Activated CD4-positive, alpha-beta T cell treated with anti-CD3 and anti-CD28 coated beads, Interleukin-2, amount 10 ng/mL, durations not matched to agents 24 days and 14 days (primary cell): ENCODE results near the gene ANKMY2. TPM values are rescaled to one million over a fixed set of nuclear protein-coding genes. Genes with fewer than 3 reads are reported as not detected.
"Not testable (repeated sequence)": the region's sequence is repeated elsewhere in the genome, so short reads cannot be mapped to it uniquely, and the experiment has no call there.

Source experiments
- DNase-seq: peaks from one replicate; pipeline ENCODE4 v3.0.0; 2022
- H3K27ac Mint-ChIP-seq: one replicate; pipeline ENCODE4 v1.8.0; 2022; ENCODE audit warnings: mild to moderate bottlenecking, mixed read lengths
- H3K27me3 Mint-ChIP-seq: one replicate; pipeline ENCODE4 v1.8.0; 2022; ENCODE audit warnings: mixed read lengths
- H3K36me3 Mint-ChIP-seq: one replicate; pipeline ENCODE4 v1.8.0; 2022; ENCODE audit warnings: low read depth, mild to moderate bottlenecking, mixed read lengths
- H3K4me1 Mint-ChIP-seq: one replicate; pipeline ENCODE4 v1.8.0; 2021; ENCODE audit warnings: mixed read lengths
- H3K4me3 Mint-ChIP-seq: one replicate; pipeline ENCODE4 v1.8.0; 2022; ENCODE audit warnings: mild to moderate bottlenecking, moderate library complexity, mixed read lengths
- H3K9me3 Mint-ChIP-seq: one replicate; pipeline ENCODE4 v1.8.0; 2021; ENCODE audit warnings: mixed read lengths
- intact Hi-C: fragments of 100-400 bp; cut with micrococcal nuclease; formaldehyde crosslinking; loops from one replicate; pipeline ENCODE4 v1.15.1; 2023
- total RNA-seq: library from RNA; stranded (reverse); gene quantifications from 2 replicates; pipeline ENCODE4 v1.2.3, GENCODE V29; 2022

Gene ANKMY2
- total RNA-seq, 1 donor from 2014 or later, result 8.0 TPM

DNA sequence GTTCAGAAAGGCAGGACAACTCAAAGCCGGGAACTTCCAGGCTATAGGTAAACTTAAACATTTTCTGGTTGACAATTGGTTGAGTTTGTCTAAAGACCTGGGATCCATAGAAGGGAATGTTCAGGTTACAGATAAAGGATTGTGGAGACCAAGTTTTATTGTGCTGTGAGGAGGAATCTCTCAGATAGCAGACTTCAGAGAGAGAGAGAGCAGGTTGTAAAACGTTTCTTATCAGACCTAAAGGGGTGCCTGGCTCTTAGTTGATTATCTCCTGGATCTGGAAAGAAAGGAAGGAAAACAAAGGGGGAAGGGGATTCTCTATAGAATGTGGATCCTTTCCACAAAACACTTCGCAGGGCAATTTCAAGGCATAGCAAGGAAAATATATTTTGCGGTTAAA, 50.0 kb downstream of the ANKMY2 start:
- H3K27ac Mint-ChIP-seq, DNase-seq, intact Hi-C loops, H3K4me1 Mint-ChIP-seq, H3K4me3 Mint-ChIP-seq, H3K27me3 Mint-ChIP-seq, H3K9me3 Mint-ChIP-seq, H3K36me3 Mint-ChIP-seq: not testable (repeated sequence)

- H3K4me1 Mint-ChIP-seq, result no peaks in the 10 kb centered on the region
- H3K27ac Mint-ChIP-seq, result no peak overlapping the region
These were observed 50.9 kb downstream of the ANKMY2 start for GRCh38 chr7:16594676-16595075.

DNA sequence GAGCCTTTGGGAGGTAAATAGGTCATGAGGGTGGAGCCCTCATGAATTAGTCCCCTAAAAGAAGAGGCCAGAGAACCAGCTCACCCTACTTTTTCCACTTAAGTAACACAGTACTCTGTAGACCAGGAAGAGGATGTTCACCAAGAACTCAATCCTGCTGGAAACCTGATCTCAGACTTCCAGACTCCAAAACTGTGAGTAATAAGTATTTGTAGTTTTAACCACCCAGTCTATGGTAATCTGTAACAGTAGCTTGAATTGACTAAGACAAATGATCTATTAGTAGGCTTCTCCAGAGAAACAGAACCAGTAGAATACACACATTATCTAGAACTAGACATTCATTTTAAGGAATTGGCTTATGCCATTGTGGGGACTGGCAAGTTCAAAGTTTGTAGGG, 51.5 kb downstream of the ANKMY2 start:
- H3K4me3 Mint-ChIP-seq, result no peak overlapping the region
- H3K36me3 Mint-ChIP-seq, result no peaks in the 10 kb centered on the region
- no peak overlapping the region for H3K27ac Mint-ChIP-seq
- intact Hi-C loops, result no loop called here
- DNase-seq, result no peak
- no peaks in the 10 kb centered on the region for H3K9me3 Mint-ChIP-seq
- no peaks in the 10 kb centered on the region for H3K4me1 Mint-ChIP-seq
- peaks cover 2% of the 10 kb centered on the region for H3K27me3 Mint-ChIP-seq

More at GRCh38 chr7:16594676-16595075, 50.9 kb downstream of the ANKMY2 start:
- Mint-ChIP-seq H3K9me3 (no peaks in the 10 kb centered on the region), H3K36me3 (no peaks in the 10 kb centered on the region), H3K4me3 (no peak overlapping the region), H3K27me3 (no peaks in the 10 kb centered on the region)
- intact Hi-C loops, result no loop called here
- no peak for DNase-seq

GRCh38 chr7:16592395-16592794, 53.2 kb downstream of the ANKMY2 start:
- DNase-seq, result no peak
- Mint-ChIP-seq H3K27ac (no peak overlapping the region), H3K27me3 (peaks cover 2% of the 10 kb centered on the region), H3K4me1 (no peaks in the 10 kb centered on the region), H3K36me3 (no peaks in the 10 kb centered on the region), H3K9me3 (no peaks in the 10 kb centered on the region), H3K4me3 (no peak overlapping the region)
- intact Hi-C loops, result no loop called here

GRCh38 chr7:16590424-16590823, 55.1 kb downstream of the ANKMY2 start:
- H3K4me1 Mint-ChIP-seq, result no peaks in the 10 kb centered on the region
- no peaks in the 10 kb centered on the region for H3K36me3 Mint-ChIP-seq

GRCh38 chr7:16589881-16590280, 55.7 kb downstream of the ANKMY2 start:
- DNase-seq, result no peak
- Mint-ChIP-seq H3K4me3 (no peak overlapping the region), H3K36me3 (no peaks in the 10 kb centered on the region), H3K9me3 (no peaks in the 10 kb centered on the region), H3K27ac (no peak overlapping the region), H3K4me1 (no peaks in the 10 kb centered on the region), H3K27me3 (peaks cover 2% of the 10 kb centered on the region)
- intact Hi-C loops, result no loop called here

More at GRCh38 chr7:16590424-16590823, 55.1 kb downstream of the ANKMY2 start:
- H3K27ac Mint-ChIP-seq, result no peak overlapping the region
- intact Hi-C loops, result no loop called here
- DNase-seq, result no peak
- H3K4me3 Mint-ChIP-seq, result no peak overlapping the region
- peaks cover 2% of the 10 kb centered on the region for H3K27me3 Mint-ChIP-seq
- no peaks in the 10 kb centered on the region for H3K9me3 Mint-ChIP-seq

- H3K27ac Mint-ChIP-seq, result no peak overlapping the region
- peaks cover 2% of the 10 kb centered on the region for H3K27me3 Mint-ChIP-seq
- no peak overlapping the region for H3K4me3 Mint-ChIP-seq
- no peak for DNase-seq
- H3K36me3 Mint-ChIP-seq, result no peaks in the 10 kb centered on the region
- no peaks in the 10 kb centered on the region for H3K4me1 Mint-ChIP-seq
- intact Hi-C loops, result no loop called here
- no peaks in the 10 kb centered on the region for H3K9me3 Mint-ChIP-seq
These were observed 57.8 kb downstream of the ANKMY2 start for GRCh38 chr7:16587790-16588189.

- DNase-seq, result no peak
- peaks cover 2% of the 10 kb centered on the region for H3K27me3 Mint-ChIP-seq
- H3K27ac Mint-ChIP-seq, result no peak overlapping the region
- intact Hi-C loops, result no loop called here
- no peaks in the 10 kb centered on the region for H3K9me3 Mint-ChIP-seq
- no peak overlapping the region for H3K4me3 Mint-ChIP-seq
- no peaks in the 10 kb centered on the region for H3K36me3 Mint-ChIP-seq
- H3K4me1 Mint-ChIP-seq, result no peaks in the 10 kb centered on the region
These were observed 58.4 kb downstream of the ANKMY2 start for GRCh38 chr7:16587129-16587528.

DNA sequence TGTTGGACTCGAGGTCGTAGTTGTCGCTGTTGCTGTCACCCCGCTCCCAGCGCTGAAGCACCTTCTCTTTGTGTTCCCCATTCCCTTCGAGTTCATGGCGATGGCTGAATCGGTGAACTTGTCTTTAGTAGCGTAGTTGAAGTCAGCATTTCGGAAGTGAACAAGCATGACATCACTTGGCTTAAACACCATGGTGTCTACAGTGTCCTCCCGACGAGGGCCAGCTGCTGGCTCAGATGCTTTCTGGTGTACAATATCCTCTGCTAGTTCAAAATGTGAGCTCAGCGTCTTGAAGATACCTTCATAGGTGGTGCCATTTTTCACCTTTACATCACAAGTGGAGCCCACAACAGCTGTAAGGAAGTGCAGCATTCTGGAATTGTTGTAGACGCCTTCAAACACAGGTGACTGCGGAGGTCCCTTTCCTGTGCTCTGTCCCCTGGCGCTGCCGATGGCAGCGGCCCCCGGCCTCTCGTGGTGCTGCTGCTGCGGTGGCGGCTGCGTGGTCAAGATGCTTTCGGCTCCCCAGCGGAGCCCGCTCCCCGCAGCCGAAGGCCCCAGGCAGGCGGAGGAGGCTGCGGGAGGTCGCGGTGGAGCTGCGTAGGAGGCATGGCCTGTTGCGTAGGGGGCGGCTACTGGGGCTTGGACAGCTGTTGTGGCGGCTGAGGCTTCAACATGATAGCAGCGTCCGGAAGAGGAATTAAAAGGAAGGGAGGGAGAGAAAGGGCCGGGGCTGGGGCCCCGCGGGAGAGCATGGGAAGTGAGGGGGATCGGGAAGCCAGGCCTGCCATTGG, 59.3 kb downstream of the ANKMY2 start:
- Mint-ChIP-seq H3K27ac (no peak overlapping the region), H3K36me3 (no peaks in the 10 kb centered on the region), H3K27me3 (peaks cover 2% of the 10 kb centered on the region), H3K9me3 (no peaks in the 10 kb centered on the region), H3K4me1 (no peaks in the 10 kb centered on the region), H3K4me3 (no peak overlapping the region)
- DNase-seq, result no peak
- intact Hi-C loops, result no loop called here

DNA sequence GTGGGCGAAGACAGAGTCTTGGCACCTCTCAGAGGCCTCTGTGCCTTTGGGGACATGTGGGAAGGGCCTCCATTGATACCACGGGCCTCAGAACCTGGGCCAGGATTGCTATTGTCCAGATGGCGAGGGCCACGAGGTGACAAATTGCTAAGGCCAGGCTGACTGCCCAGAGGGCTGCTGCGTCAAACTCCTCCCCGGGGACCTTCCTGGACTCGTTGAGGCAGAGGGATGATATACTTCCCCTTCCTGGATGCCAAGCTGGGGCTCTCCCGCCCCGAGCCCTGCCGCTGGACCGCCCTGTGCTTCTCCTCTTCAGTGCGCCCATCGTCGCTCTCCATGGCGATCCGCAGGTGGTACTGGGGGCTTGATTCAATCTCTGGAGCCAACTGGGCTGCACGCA, 60.0 kb downstream of the ANKMY2 start:
- DNase-seq, result no peak
- no peaks in the 10 kb centered on the region for H3K4me1 Mint-ChIP-seq
- no peaks in the 10 kb centered on the region for H3K36me3 Mint-ChIP-seq
- intact Hi-C loops, result no loop called here
- H3K9me3 Mint-ChIP-seq, result no peaks in the 10 kb centered on the region
- H3K27ac Mint-ChIP-seq, result no peak overlapping the region
- peaks cover 4% of the 10 kb centered on the region for H3K27me3 Mint-ChIP-seq
- H3K4me3 Mint-ChIP-seq, result no peak overlapping the region

- no peaks in the 10 kb centered on the region for H3K4me1 Mint-ChIP-seq
- peaks cover 1% of the 10 kb centered on the region for H3K27me3 Mint-ChIP-seq
- H3K36me3 Mint-ChIP-seq, result no peaks in the 10 kb centered on the region
- H3K4me3 Mint-ChIP-seq, result no peak overlapping the region
- intact Hi-C loops, result no loop called here
- no peaks in the 10 kb centered on the region for H3K9me3 Mint-ChIP-seq
- no peak for DNase-seq
- no peak overlapping the region for H3K27ac Mint-ChIP-seq
These were observed 61.7 kb downstream of the ANKMY2 start for GRCh38 chr7:16583834-16584233.

DNA sequence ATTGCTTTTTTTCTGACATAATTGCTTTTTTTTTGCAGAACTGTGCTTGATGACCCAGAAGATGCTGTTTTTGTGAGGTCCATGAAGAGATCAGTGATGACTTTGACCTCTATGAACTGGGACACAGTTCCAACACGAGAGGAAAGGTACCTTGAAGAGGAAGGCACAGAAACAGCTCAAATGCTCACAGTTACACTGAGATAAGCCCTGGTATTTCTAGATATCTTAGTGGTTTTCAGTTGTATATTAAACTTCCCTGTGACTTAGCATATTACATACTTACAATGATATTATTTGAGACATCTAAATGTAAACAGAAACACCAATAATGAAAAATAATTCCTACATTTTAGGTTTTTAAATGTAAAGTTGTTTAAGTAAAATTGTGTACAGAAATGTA, 64.3 kb downstream of the ANKMY2 start:
- intact Hi-C loops, result no loop called here
- no peaks in the 10 kb centered on the region for H3K9me3 Mint-ChIP-seq
- peaks cover 1% of the 10 kb centered on the region for H3K27me3 Mint-ChIP-seq
- no peaks in the 10 kb centered on the region for H3K4me1 Mint-ChIP-seq
- no peaks in the 10 kb centered on the region for H3K36me3 Mint-ChIP-seq
- H3K4me3 Mint-ChIP-seq, result no peak overlapping the region
- DNase-seq, result no peak
- H3K27ac Mint-ChIP-seq, result no peak overlapping the region

- no peaks in the 10 kb centered on the region for H3K9me3 Mint-ChIP-seq
- H3K27me3 Mint-ChIP-seq, result peaks cover 1% of the 10 kb centered on the region
- H3K36me3 Mint-ChIP-seq, result no peaks in the 10 kb centered on the region
- no peak overlapping the region for H3K4me3 Mint-ChIP-seq
- no peaks in the 10 kb centered on the region for H3K4me1 Mint-ChIP-seq
- DNase-seq, result no peak
- no peak overlapping the region for H3K27ac Mint-ChIP-seq
- intact Hi-C loops, result no loop called here
These were observed 66.3 kb downstream of the ANKMY2 start for GRCh38 chr7:16579216-16579615.

DNA sequence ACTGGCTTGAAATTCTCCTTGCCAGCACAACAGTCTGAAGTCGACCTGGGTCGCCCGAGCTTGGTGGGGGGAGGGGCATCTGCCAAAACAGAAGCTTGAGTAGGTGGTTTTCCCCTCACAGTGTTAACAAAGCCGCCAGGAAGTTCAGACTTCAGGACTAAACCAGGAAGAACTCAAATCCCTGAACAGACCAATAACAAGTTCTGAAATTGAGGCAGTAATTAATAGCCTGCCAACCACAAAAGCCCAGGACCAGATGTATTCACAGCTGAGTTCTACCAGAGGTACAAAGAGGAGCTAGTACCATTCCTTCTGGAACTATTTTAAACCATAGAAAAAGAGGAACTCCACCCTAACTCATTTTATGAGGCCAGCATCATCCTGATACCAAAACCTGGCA, 73.6 kb downstream of the ANKMY2 start:
- Mint-ChIP-seq H3K36me3 (no peaks in the 10 kb centered on the region), H3K9me3 (peaks cover 3% of the 10 kb centered on the region), H3K27me3 (peaks cover 4% of the 10 kb centered on the region), H3K4me1 (no peaks in the 10 kb centered on the region), H3K4me3 (no peak overlapping the region), H3K27ac (no peak overlapping the region)
- DNase-seq, result no peak
- intact Hi-C loops, result no loop called here

DNA sequence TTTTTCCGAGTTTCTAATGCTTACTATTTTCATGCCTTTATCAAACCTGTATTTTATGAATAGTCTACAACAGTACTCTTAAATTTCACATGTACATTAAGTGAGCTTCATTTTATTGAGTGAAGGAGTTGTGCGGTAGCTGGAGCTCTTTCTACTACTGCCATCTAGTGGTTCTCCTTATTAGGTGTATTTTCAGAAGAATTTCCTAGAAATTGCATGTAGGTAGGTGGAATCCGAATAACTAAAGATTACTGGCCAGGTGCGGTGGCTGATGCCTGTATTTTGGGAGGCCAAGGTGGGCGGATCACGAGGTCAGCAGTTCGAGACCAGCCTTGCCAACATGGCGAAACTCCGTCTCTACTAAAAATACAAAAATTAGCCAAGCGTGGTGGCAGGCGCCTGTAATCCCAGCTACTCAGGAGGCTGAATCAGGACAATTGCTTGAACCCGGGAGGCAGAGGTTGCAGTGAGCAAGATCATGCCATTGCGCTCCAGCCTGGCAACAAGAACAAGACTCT, 80.6 kb downstream of the ANKMY2 start:
- Mint-ChIP-seq H3K9me3 (no peaks in the 10 kb centered on the region), H3K27me3 (peaks cover 9% of the 10 kb centered on the region), H3K4me3 (no peak overlapping the region), H3K4me1 (peaks cover 16% of the 10 kb centered on the region), H3K36me3 (no peaks in the 10 kb centered on the region), H3K27ac (no peak overlapping the region)
- intact Hi-C loops, result loop anchor here (1.0 kb wide), 2 partner anchors 134 to 487 kb away; no protein-coding TSS in a partner anchor
- DNase-seq, result peak; percentile 65
